A549 (cell line): ENCODE data around the gene TOGARAM2.
A peak's percentile ranks its signal among the peaks of the same experiment; 100 is the strongest.

Source experiments
- BHLHE40 ChIP-seq: IDR thresholded peaks from 2 replicates; pipeline ENCODE4 v1.6.1; 2012; ENCODE audit warnings: low read depth, low read length, inconsistent platforms
- CHD2 ChIP-seq: fragments of 150-350 bp; IDR thresholded peaks from 2 replicates; pipeline ENCODE4 v1.6.1; 2014; ENCODE audit warnings: low read length; ENCODE audit not compliant: partially characterized antibody
- CTCF ChIP-seq: fragments of >200 bp; sonication (Bioruptor Twin); formaldehyde crosslinking; IDR thresholded peaks from 3 replicates; pipeline ENCODE4 v1.5.1; 2016
- FOSL2 ChIP-seq, 2 experiments: fragments of 450-650 bp in 1 of 2; fragments of >200 bp in 1 of 2; sonication (Bioruptor Twin) in 1 of 2; formaldehyde crosslinking; IDR thresholded peaks; 2 replicates each; pipeline versions ENCODE4 v1.5.0 to v1.6.1; 2016 to 2020; ENCODE audit warnings: mild to moderate bottlenecking in 1 of 2, moderate library complexity in 1 of 2
- HOXA7 ChIP-seq: fragments of 250-450 bp; sonication (Bioruptor Pico); IDR thresholded peaks from 2 replicates; pipeline ENCODE4 v1.5.0; 2020; ENCODE audit warnings: mild to moderate bottlenecking, moderate library complexity
- NPAS2 ChIP-seq: fragments of 250-450 bp; sonication (Bioruptor Pico); IDR thresholded peaks from 2 replicates; pipeline ENCODE4 v1.8.0; 2022; ENCODE audit warnings: mild to moderate bottlenecking, moderate library complexity, borderline replicate concordance
- POLR2A ChIP-seq: IDR thresholded peaks from 2 replicates; pipeline ENCODE4 v1.6.1; 2012; ENCODE audit warnings: mild to moderate bottlenecking, low read length
- REST ChIP-seq: fragments of 200-600 bp; sonication (generic); IDR thresholded peaks from 2 replicates; pipeline ENCODE4 v1.6.1; 2016; ENCODE audit warnings: antibody characterized with exemption, mild to moderate bottlenecking, moderate library complexity
- RFX5 ChIP-seq: fragments of 450-650 bp; IDR thresholded peaks from 2 replicates; pipeline ENCODE4 v1.7.1; 2014; ENCODE audit warnings: antibody characterized with exemption, mild to moderate bottlenecking, moderate library complexity

GRCh38 chr2:28956890-28957289, 24.2 kb upstream of the TOGARAM2 start:
- TF ChIP-seq CTCF (peak; percentile 46; the same call in 2 of the 3 replicates), NPAS2 (CRISPR knock-in tag) (no peak), REST (no peak), HOXA7 (no peak), BHLHE40 (no peak), POLR2A (no peak), RFX5 (no peak), CHD2 (no peak), FOSL2 (IDR thresholded peaks at IDR 0.05) (no peak), FOSL2 (CRISPR knock-in tag; IDR thresholded peaks at IDR 0.05) (no peak)
